ENCODE data around the gene ITGB2.

Gene ITGB2

GRCh38 chr21:44871576-44872269 is 49.0 kb downstream of the ITGB2 start:
- Histone ChIP-seq H3K4me1 (peaks cover 0 to 73% (median 61%) of the 10 kb centered on the region in 4 donors), H3K36me3 (no peaks in the 10 kb centered on the region), H3K9me3 (no peaks in the 10 kb centered on the region), H3K27ac (peak overlapping the region; percentile 95 to 97), H3K4me3 (peak overlapping the region; percentile 93 to 96), H3K27me3 (no peaks in the 10 kb centered on the region)
- no peak for TF ChIP-seq CTCF (IDR thresholded peaks at IDR 0.05)
- intact Hi-C loops (cut with DNase I; ENCODE audit: low total_unique reads), result loop anchor here (5.0 kb wide), 2 partner anchors 54 to 859 kb away; partner anchors contain the start of genes SUMO3 and TRAPPC10
- peak; percentile 77 to 81 for DNase-seq

- Histone ChIP-seq H3K36me3 (no peaks in the 10 kb centered on the region), H3K27ac (peak overlapping the region; percentile 95 to 97), H3K27me3 (no peaks in the 10 kb centered on the region), H3K4me3 (peak overlapping the region; percentile 93 to 96), H3K4me1 (peaks cover 0 to 77% (median 63%) of the 10 kb centered on the region in 4 donors), H3K9me3 (no peaks in the 10 kb centered on the region)
- TF ChIP-seq CTCF (IDR thresholded peaks at IDR 0.05), result no peak
- peak in 1 of 2 donors; percentile 72 for DNase-seq
- intact Hi-C loops (cut with DNase I; ENCODE audit: low total_unique reads), result loop anchor here (5.0 kb wide), 2 partner anchors 54 to 859 kb away; partner anchors contain the start of genes SUMO3 and TRAPPC10
Observed at GRCh38 chr21:44870748-44871495, 49.8 kb downstream of the ITGB2 start.

- Histone ChIP-seq H3K27me3 (no peaks in the 10 kb centered on the region), H3K27ac (peak overlapping the region; percentile 95 to 97), H3K36me3 (peaks cover 0 to 4% (median 3%) of the 10 kb centered on the region in 3 donors), H3K4me1 (peaks cover 0 to 80% (median 65%) of the 10 kb centered on the region in 4 donors), H3K9me3 (no peaks in the 10 kb centered on the region), H3K4me3 (peak overlapping the region; percentile 93 to 96)
- no peak for TF ChIP-seq CTCF (IDR thresholded peaks at IDR 0.05)
- DNase-seq, result peak; percentile 77 to 83
- intact Hi-C loops (cut with DNase I; ENCODE audit: low total_unique reads), result loop anchor here (5.0 kb wide), 2 partner anchors 53 to 858 kb away; partner anchors contain the start of genes SUMO3 and TRAPPC10
Observed at GRCh38 chr21:44869781-44870747, 50.6 kb downstream of the ITGB2 start.

GRCh38 chr21:44868707-44869106 is 52.0 kb downstream of the ITGB2 start:
- TF ChIP-seq CTCF (IDR thresholded peaks at IDR 0.05), result no peak
- peaks cover 13 to 18% (median 17%) of the 10 kb centered on the region in 3 donors for H3K36me3 ChIP-seq
- no peaks in the 10 kb centered on the region for H3K9me3 ChIP-seq
- DNase-seq, result no peak
- H3K4me3 ChIP-seq, result no peak overlapping the region
- no peaks in the 10 kb centered on the region for H3K27me3 ChIP-seq
- H3K4me1 ChIP-seq, result peaks cover 0 to 82% (median 69%) of the 10 kb centered on the region in 4 donors
- H3K27ac ChIP-seq, result peak overlapping the region; percentile 95 to 97
- intact Hi-C loops (cut with DNase I; ENCODE audit: low total_unique reads), result no loop called here
